ENCODE data around the gene ADA.

Gene ADA

GRCh38 chr20:44618318-44618731 lies 33.2 kb downstream of the ADA start:
- no peak overlapping the region for H3K4me3 ChIP-seq (ENCODE audit: low read depth, low read length)
- TF ChIP-seq CTCF (IDR thresholded peaks at IDR 0.05; ENCODE audit: control insufficient read depth, extremely low read depth, insufficient read depth), result no peak
- DNase-seq (ENCODE audit: low read depth), result no peak

GRCh38 chr20:44616604-44616964 lies 34.9 kb downstream of the ADA start:
- no peak for DNase-seq (ENCODE audit: low read depth)
- no peak overlapping the region for H3K4me3 ChIP-seq (ENCODE audit: low read depth, low read length)
- no peak for TF ChIP-seq CTCF (IDR thresholded peaks at IDR 0.05; ENCODE audit: control insufficient read depth, extremely low read depth, insufficient read depth)

GRCh38 chr20:44615876-44616603 lies 35.5 kb downstream of the ADA start:
- no peak overlapping the region for H3K4me3 ChIP-seq (ENCODE audit: low read depth, low read length)
- TF ChIP-seq CTCF (IDR thresholded peaks at IDR 0.05; ENCODE audit: control insufficient read depth, extremely low read depth, insufficient read depth), result no peak
- no peak for DNase-seq (ENCODE audit: low read depth)

GRCh38 chr20:44615169-44615791 lies 36.2 kb downstream of the ADA start:
- DNase-seq (ENCODE audit: low read depth), result no peak
- no peak for TF ChIP-seq CTCF (IDR thresholded peaks at IDR 0.05; ENCODE audit: control insufficient read depth, extremely low read depth, insufficient read depth)
- no peak overlapping the region for H3K4me3 ChIP-seq (ENCODE audit: low read depth, low read length)

GRCh38 chr20:44614525-44614924 lies 37.0 kb downstream of the ADA start:
- DNase-seq (ENCODE audit: low read depth), result no peak
- H3K4me3 ChIP-seq (ENCODE audit: low read depth, low read length), result no peak overlapping the region
- no peak for TF ChIP-seq CTCF (IDR thresholded peaks at IDR 0.05; ENCODE audit: control insufficient read depth, extremely low read depth, insufficient read depth)

GRCh38 chr20:44613575-44613974 lies 37.9 kb downstream of the ADA start:
- no peak overlapping the region for H3K4me3 ChIP-seq (ENCODE audit: low read depth, low read length)
- TF ChIP-seq CTCF (IDR thresholded peaks at IDR 0.05; ENCODE audit: control insufficient read depth, extremely low read depth, insufficient read depth), result no peak
- DNase-seq (ENCODE audit: low read depth), result no peak
